ENCODE data around the gene PCIF1. TPM values are rescaled to one million over a fixed set of nuclear protein-coding genes. Genes with fewer than 3 reads are reported as not detected.

The PCIF1 gene
- total RNA-seq, 1 donor from 2014 or later = 13.0 TPM

DNA sequence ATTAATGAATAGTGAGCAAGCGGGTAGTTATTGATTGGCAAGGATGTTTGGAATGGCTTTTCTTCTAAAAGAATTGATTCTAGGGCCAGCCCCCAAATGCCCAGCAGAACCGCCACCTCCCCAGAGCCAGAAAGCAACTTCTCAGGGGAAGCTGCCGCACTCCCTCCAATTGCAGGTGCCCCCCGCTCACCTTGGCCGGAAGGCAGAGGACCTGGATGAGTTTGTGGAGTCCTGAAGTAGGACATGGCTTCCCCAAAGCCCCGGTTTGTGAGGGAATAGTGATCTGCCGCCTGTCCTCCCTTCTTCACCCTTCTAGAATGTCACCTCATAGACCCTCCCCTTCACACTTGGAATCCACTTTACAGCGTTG lies 47.2 kb upstream of the PCIF1 start, which contains the start of gene SPATA25:
Gene SPATA25 (minus strand): TSS at position 277 of the 370 bp plus-strand sequence. CDS start 32 bp downstream, at position 245.
- no peak for TF ChIP-seq EZH2 (IDR thresholded peaks at IDR 0.05; ENCODE audit: insufficient read depth, low read length)
- TF ChIP-seq, protein P1, sequence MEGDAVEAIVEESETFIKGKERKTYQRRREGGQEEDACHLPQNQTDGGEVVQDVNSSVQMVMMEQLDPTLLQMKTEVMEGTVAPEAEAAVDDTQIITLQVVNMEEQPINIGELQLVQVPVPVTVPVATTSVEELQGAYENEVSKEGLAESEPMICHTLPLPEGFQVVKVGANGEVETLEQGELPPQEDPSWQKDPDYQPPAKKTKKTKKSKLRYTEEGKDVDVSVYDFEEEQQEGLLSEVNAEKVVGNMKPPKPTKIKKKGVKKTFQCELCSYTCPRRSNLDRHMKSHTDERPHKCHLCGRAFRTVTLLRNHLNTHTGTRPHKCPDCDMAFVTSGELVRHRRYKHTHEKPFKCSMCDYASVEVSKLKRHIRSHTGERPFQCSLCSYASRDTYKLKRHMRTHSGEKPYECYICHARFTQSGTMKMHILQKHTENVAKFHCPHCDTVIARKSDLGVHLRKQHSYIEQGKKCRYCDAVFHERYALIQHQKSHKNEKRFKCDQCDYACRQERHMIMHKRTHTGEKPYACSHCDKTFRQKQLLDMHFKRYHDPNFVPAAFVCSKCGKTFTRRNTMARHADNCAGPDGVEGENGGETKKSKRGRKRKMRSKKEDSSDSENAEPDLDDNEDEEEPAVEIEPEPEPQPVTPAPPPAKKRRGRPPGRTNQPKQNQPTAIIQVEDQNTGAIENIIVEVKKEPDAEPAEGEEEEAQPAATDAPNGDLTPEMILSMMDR (IDR thresholded peaks at IDR 0.05; ENCODE audit: insufficient read depth, low read depth, low read length) = no peak
- no peak within 1 kb of the TSS for H3K9ac ChIP-seq (ENCODE audit: low read length)
- peaks cover 17% of the 10 kb centered on the region for H3K36me3 Mint-ChIP-seq (ENCODE audit: low read depth, unreplicated experiment)
- FAIRE-seq (no peak), DNase-seq (ENCODE audit: low read depth) (no peak)
- H3K27ac Mint-ChIP-seq (ENCODE audit: unreplicated experiment) = no peak within 1 kb of the TSS
- H3K9me3 Mint-ChIP-seq (ENCODE audit: unreplicated experiment) = no peaks in the 10 kb centered on the region
- no peak within 1 kb of the TSS for H2AFZ ChIP-seq (ENCODE audit: low read depth, low read length)
- no peak within 1 kb of the TSS for H3K4me2 ChIP-seq (ENCODE audit: low read length)
- peaks cover 33% of the 10 kb centered on the region for H3K79me2 ChIP-seq (ENCODE audit: insufficient read depth, low read length)
- peaks cover 38% of the 10 kb centered on the region for H4K20me1 ChIP-seq (ENCODE audit: insufficient read depth, low read length)
- no peak within 1 kb of the TSS for H3K4me3 ChIP-seq (ENCODE audit: insufficient read depth, low read depth, low read length)
- H3K4me1 ChIP-seq (ENCODE audit: insufficient read depth, low read length) = peaks cover 32% of the 10 kb centered on the region
- peaks cover 12% of the 10 kb centered on the region for H3K36me3 ChIP-seq (ENCODE audit: insufficient read depth, low read length)
- peaks cover 21% of the 10 kb centered on the region for H3K4me1 Mint-ChIP-seq (ENCODE audit: low read depth, unreplicated experiment)
- H3K27me3 ChIP-seq (ENCODE audit: insufficient read depth, low read length) = no peaks in the 10 kb centered on the region
- no peak within 1 kb of the TSS for H3K4me3 Mint-ChIP-seq (ENCODE audit: unreplicated experiment)
- H3K27me3 Mint-ChIP-seq (ENCODE audit: low read depth, unreplicated experiment) = no peaks in the 10 kb centered on the region
- H3K9me3 ChIP-seq (ENCODE audit: insufficient read depth, low read depth, low read length) = no peaks in the 10 kb centered on the region
- no peak within 1 kb of the TSS for H3K27ac ChIP-seq (ENCODE audit: low read depth, low read length)

DNA sequence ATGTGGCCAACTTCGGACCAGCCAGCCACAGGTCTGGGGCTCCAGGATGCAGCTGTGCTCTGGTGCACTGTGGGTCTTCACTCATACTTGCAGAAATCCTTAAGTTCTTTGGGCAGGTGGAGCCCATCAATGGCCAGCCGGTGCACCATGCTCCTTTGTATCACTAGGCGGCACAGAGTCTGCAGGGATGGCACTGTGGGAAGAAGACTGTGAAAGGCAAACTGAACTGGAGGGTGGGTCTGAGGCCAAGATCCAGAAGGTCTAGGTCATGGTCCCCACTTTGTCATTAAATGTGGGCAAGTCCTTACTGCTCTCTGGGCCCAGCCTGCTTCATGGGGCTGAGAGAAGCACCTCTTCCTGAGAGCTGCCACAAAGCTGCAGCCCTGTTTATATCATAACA lies 45.8 kb upstream of the PCIF1 start:
- Histone ChIP-seq H2AFZ (ENCODE audit: low read depth, low read length) (no peak overlapping the region), H3K27me3 (ENCODE audit: insufficient read depth, low read length) (no peaks in the 10 kb centered on the region), H3K4me3 (ENCODE audit: insufficient read depth, low read depth, low read length) (no peak overlapping the region), H3K9ac (ENCODE audit: low read length) (no peak overlapping the region), H4K20me1 (ENCODE audit: insufficient read depth, low read length) (peaks cover 31% of the 10 kb centered on the region), H3K27ac (ENCODE audit: low read depth, low read length) (no peak overlapping the region), H3K4me2 (ENCODE audit: low read length) (no peak overlapping the region), H3K36me3 (ENCODE audit: insufficient read depth, low read length) (peaks cover 4% of the 10 kb centered on the region), H3K79me2 (ENCODE audit: insufficient read depth, low read length) (peaks cover 20% of the 10 kb centered on the region), H3K4me1 (ENCODE audit: insufficient read depth, low read length) (peaks cover 39% of the 10 kb centered on the region), H3K9me3 (ENCODE audit: insufficient read depth, low read depth, low read length) (no peaks in the 10 kb centered on the region)
- no peak for DNase-seq (ENCODE audit: low read depth)
- H3K4me1 Mint-ChIP-seq (ENCODE audit: low read depth, unreplicated experiment) = peaks cover 18% of the 10 kb centered on the region
- H3K27me3 Mint-ChIP-seq (ENCODE audit: low read depth, unreplicated experiment) = no peaks in the 10 kb centered on the region
- H3K9me3 Mint-ChIP-seq (ENCODE audit: unreplicated experiment) = no peaks in the 10 kb centered on the region
- no peak for FAIRE-seq
- peaks cover 11% of the 10 kb centered on the region for H3K36me3 Mint-ChIP-seq (ENCODE audit: low read depth, unreplicated experiment)
- H3K4me3 Mint-ChIP-seq (ENCODE audit: unreplicated experiment) = no peak overlapping the region
- no peak overlapping the region for H3K27ac Mint-ChIP-seq (ENCODE audit: unreplicated experiment)
- TF ChIP-seq EZH2 (IDR thresholded peaks at IDR 0.05; ENCODE audit: insufficient read depth, low read length) = no peak
- TF ChIP-seq, protein P1 (IDR thresholded peaks at IDR 0.05; ENCODE audit: insufficient read depth, low read depth, low read length) = no peak

Data from astrocyte (in vitro differentiated cells and primary cell).